Measurements from ENCODE around the gene TRPM3.
"Not testable (repeated sequence)": the region's sequence is repeated elsewhere in the genome, so short reads cannot be mapped to it uniquely, and the experiment has no call there.

TRPM3 gene

GRCh38 chr9:70673844-70674243 lies 447.6 kb downstream of the TRPM3 start:
- DNase-seq (ENCODE audit: low read depth in 3 of 3) = no peak

DNA sequence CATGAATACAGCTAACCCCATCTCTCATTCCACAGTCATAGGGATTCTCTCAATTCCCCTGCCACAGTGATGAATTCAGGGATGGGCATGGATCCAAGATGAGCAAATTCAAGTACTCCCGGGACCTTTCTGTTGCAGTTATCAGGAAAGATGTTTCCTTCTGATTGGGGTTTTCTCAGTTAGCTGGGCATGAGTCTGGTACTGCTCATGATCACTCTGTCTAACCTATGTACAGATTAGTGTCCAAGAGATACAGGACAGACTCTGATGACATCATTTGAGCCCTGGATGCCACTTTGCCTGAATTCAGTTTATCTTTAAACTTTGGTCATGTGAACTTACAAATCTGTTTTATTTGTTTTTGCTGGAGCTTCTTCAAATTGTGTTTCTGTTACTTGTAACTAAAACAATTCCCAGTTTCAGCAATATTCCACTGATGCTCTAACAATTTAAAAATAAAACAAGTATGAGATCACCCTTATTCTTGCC lies 449.2 kb downstream of the TRPM3 start:
- no peak for DNase-seq (ENCODE audit: low read depth in 3 of 3)

- no peak for DNase-seq (ENCODE audit: low read depth in 3 of 3)
These were observed 452.7 kb downstream of the TRPM3 start for GRCh38 chr9:70668751-70669150.

DNA sequence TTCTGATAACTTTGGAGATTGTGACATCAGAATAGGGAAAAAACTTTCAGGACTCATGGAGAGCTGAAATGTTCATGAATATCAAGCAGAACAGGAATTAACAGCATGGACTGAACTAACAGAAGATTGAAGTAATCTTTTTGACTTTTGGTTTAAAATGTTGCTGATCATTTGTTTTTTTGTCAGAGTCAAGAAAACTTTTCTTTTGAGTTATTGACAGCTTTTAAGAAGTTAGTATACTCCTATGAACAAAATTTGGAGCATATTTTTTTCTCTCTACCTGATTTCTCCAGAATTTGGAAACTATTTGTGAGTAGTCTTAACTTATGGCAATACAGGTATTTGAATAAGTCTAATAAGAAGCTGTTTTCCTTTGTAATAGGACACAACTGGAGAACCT lies 462.7 kb downstream of the TRPM3 start:
- DNase-seq (ENCODE audit: low read depth in 3 of 3) = no peak

DNA sequence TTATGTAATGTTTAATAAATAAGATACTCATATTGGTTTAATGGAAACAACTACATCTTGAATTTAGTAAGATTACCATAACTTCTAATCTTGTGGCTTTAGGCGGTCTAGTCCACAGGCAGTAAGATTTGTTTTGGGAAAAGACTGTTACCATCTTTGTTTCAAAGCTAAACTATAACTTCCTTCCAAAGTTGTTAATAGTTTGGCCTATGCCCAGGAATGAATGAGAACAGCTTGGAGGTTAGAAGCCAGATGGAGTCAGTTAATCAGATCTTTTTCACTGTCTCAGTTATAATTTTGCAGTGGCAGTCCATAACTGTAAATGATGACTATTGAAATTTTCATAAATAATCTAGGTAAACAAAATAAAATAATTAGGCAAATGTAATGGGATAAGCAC lies 465.1 kb downstream of the TRPM3 start:
- no peak for DNase-seq (ENCODE audit: low read depth in 3 of 3)

DNA sequence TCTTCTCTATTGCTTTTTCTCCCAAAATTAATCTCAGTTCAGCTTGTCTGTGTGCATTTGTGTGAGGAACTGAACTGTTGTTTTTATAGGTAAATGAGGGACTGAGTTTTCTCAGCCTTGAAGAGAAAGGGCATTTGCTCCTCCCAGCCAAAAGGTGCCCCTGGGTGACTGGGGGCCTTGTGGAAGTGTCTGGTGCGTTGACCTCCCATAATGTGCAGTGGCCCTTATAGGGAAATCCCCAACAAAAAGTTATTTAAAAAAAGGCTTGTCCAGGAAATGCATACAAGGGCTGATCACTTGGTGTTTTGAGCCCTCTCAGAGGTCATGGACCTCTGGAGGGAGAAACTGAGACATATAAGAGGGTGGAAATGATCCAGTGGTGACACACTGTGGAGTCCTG lies 467.3 kb downstream of the TRPM3 start:
- no peak for DNase-seq (ENCODE audit: low read depth in 3 of 3)

DNA sequence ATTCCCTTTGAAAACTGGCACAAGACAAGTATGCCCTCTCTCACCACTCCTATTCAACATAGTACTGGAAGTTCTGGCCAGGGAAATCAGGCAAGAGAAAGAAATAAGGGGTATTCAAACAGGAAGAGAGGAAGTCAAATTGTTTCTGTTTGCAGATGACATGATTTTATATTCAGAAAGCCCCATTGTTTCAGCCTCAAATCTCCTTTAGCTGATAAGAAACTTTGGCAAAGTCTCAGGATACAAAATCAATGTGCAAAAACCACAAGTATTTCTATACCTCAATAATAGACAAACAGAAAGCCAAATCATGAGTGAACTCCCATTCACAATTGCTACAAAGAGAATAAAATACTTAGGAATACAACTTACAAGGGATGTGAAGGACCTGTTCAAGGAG lies 476.8 kb downstream of the TRPM3 start:
- DNase-seq (ENCODE audit: low read depth in 3 of 3) = not testable (repeated sequence)

- no peak for DNase-seq (ENCODE audit: low read depth in 3 of 3)
These were observed 479.1 kb downstream of the TRPM3 start for GRCh38 chr9:70642341-70642740.

- no peak for DNase-seq (ENCODE audit: low read depth in 3 of 3)
These were observed 479.8 kb downstream of the TRPM3 start for GRCh38 chr9:70641631-70642030.

DNA sequence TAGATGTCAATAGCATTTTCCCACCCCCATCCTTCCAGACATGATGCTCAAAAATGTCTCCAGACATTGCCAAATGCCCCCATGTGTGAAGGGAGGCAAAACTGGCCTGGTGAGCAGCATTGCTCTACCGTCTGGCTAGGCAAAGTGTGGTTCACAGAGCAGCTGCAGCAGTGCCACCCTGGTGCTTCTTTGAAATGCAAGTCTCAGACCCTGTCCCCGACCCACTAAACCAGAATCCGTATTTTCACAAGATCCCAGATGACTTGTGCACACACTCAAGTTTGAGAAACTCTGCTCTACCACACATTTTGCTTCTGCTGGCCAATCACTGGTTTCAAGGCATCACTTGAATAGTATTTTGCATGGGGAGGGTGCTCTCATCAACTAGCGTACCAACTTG lies 480.4 kb downstream of the TRPM3 start:
- no peak for DNase-seq (ENCODE audit: low read depth in 3 of 3)

DNA sequence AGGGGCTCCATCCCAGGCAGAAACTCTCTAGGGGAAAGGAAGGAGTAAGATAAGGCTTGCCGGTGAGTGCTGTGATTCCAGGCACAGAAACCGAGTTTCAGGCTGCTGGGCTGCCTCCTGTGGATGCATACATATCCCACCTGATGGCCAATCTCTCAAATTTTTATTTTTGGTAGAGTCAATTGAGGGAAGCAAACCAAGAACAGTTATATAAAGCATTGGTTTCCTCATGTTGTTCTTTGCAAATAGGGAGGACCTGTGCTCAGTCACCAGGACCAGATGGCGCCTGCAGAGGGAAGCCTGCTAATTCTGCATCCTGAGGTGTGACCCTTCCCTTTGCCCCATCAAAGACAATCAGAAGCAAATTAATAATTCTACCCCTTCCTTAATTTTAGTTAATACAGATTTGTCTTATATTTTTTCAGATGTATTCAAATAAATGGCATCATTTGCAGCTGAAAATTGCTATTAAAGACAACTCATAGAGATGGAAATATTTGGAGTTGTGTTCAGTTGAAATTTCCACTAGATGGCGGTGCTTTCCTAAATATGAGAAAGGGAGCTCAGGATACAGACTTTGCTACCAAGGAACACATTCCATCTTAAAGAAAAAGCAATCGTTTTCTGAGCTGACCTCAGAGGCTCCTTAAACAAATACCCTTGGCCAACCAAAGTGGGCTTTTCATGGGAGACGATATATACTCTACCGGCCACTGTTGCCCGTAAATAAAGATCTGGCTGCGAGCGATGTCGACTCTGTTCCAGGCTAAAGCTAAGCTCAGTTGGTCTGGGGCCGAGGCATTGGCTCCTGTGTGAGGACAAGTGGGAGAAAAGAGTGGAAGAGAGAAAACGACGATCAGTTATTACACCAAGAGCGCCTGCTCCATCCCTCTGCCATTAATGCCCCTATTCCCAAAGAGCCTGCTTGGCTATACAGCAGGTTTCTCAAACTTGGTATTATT lies 481.3 kb downstream of the TRPM3 start:
- DNase-seq (ENCODE audit: low read depth in 3 of 3) = no peak

- no peak for DNase-seq (ENCODE audit: low read depth in 3 of 3)
These were observed 485.6 kb downstream of the TRPM3 start for GRCh38 chr9:70635790-70636189.

- DNase-seq (ENCODE audit: low read depth in 3 of 3) = no peak
These were observed 486.7 kb downstream of the TRPM3 start for GRCh38 chr9:70634696-70635095.

DNA sequence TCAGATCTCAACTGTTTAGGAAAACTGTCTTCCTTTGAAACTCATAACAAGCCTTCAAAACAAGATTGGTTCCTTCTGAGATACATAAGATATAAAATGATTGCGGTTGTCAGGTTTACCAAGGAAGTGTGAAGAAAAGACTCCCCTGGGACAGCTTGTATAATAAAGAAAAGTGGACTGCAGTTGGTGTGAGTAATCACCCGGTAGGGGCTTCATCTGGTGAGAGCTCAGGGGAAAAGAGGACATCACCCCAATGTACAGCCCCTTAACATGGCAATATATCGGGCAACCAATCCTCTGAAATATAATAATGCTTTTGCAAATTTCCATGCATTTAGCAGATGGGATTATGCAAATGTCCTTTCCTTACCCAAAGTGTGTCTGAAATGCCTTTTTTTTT lies 490.4 kb downstream of the TRPM3 start:
- no peak for DNase-seq (ENCODE audit: low read depth in 3 of 3)

GRCh38 chr9:70629080-70629685 lies 492.2 kb downstream of the TRPM3 start:
- DNase-seq (ENCODE audit: low read depth in 3 of 3) = not testable (repeated sequence)

DNA sequence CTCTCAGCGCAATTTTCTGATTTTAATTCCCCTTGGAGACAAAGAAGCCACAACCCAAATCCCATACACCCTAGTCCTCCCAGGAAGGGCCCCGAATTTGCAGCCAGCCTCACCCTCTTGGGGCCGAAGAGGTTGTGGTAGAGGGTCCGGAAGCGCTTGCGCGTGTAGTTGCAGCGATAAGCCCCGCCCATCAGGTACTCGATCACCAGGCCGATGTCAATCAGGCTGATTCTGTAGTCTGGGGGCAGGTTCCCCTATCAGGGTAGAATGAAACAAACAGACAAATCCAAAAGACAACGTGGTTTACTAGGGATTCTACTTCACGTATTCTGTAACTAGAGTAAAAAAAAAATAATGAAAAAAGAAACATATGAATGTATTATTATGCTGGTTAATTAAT lies 496.3 kb downstream of the TRPM3 start:
- DNase-seq (ENCODE audit: low read depth in 3 of 3) = no peak

- no peak for DNase-seq (ENCODE audit: low read depth in 3 of 3)
These were observed 502.6 kb downstream of the TRPM3 start for GRCh38 chr9:70618784-70619183.

GRCh38 chr9:70617033-70617828 lies 504.2 kb downstream of the TRPM3 start:
- no peak for DNase-seq (ENCODE audit: low read depth in 3 of 3)

DNA sequence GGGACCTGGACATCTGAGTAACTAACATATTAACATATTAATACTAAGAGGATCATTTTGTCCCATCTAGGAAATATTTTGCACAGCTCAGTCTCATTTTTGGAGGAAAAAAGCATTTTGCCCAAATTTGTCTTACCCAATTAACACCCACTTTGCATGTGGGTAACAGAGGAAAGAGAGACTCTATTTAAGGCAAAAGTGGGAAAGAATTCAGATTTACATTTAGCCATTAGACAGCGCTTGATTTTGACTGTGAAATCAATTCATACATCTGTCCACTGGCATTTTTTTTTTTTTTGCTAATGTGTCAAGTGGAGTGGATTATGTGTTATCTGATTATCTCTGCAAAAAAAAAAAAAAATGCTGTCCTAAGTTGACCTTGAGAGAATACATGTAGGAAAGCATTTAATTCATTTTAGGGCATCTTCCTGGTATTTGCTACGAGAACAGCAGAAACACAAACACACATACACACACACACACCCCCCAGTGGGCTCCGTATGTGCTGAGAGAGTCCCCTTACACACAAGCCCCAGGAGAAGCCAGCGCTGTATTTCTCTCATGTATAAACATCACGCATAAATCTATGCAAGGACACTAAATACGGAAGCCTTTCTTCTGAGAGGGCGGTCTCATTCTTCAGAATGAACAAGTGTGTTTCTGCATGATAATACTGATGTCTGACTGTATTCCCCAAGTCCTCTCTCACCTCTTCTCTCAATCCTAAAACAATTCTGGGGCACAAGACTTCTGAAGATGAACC lies 505.0 kb downstream of the TRPM3 start:
- no peak for DNase-seq (ENCODE audit: low read depth in 3 of 3)

DNA sequence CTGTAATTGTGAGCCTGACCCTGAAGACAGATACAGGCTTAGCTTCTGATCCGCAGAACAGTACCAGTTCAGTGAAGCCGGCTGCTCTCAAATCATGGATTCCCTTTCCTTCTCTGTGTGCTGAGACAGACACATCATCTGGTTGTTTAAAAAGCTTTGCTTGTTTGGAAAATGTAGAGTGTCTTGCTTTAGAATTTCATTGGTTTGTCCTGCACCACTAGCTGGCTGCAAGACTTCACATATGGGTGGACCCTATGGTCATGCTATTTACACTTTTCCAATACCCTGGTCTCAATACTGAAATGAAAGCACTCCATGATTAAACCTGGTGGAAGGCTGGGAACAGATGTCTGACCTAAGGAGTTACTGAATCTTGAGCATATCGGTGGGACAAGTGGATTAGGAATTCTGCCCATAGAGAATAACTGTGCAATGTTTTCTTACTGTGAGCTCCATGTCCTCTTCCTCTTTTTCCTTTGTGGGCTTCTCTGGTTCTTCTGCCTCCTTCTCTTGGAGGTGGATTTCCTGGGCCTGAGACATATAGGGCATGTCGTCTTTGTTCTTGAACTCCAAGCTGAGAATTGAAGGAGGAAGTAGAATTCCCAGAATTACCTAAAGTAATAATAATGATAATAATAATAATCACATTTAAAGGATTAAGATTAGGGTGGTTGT lies 505.8 kb downstream of the TRPM3 start:
- no peak for DNase-seq (ENCODE audit: low read depth in 3 of 3)

Data from stimulated activated CD4-positive, alpha-beta T cell treated with anti-CD3 and anti-CD28 coated beads, TNF-alpha, amount 100 ng/mL, for 48 hours (primary cell).